Stimulated activated CD8-positive, alpha-beta memory T cell treated with anti-CD3 and anti-CD28 coated beads, Interleukin-4, amount 100 ng/mL, for 1 hour (primary cell): ENCODE measurements around the gene HLA-B.
"Not testable (repeated sequence)": the region's sequence is repeated elsewhere in the genome, so short reads cannot be mapped to it uniquely, and the experiment has no call there.

Source experiments
- DNase-seq, 2 donors: peaks; one replicate each; pipeline ENCODE4 v3.0.0-alpha.2; 2020; ENCODE audit warnings: low read depth in 2 of 2, low spot score in 1 of 2

Gene HLA-B

GRCh38 chr6:31385041-31385440 lies 28.1 kb upstream of the HLA-B start:
- DNase-seq, result no peak

- no peak for DNase-seq
These were observed 26.2 kb upstream of the HLA-B start for GRCh38 chr6:31383149-31383548.

GRCh38 chr6:31381666-31382065 lies 24.7 kb upstream of the HLA-B start:
- no peak for DNase-seq

GRCh38 chr6:31379850-31380249 lies 22.9 kb upstream of the HLA-B start:
- no peak for DNase-seq

GRCh38 chr6:31378721-31379103 lies 21.7 kb upstream of the HLA-B start:
- no peak for DNase-seq

GRCh38 chr6:31378062-31378720 lies 21.2 kb upstream of the HLA-B start:
- DNase-seq, result no peak

- no peak for DNase-seq
These were observed 20.1 kb upstream of the HLA-B start for GRCh38 chr6:31377029-31377428.

- DNase-seq, result no peak
These were observed 18.7 kb upstream of the HLA-B start for GRCh38 chr6:31375699-31376098.

GRCh38 chr6:31374118-31374517 lies 17.1 kb upstream of the HLA-B start:
- DNase-seq, result not testable (repeated sequence)

GRCh38 chr6:31368461-31368860 lies 11.5 kb upstream of the HLA-B start:
- DNase-seq, result no peak

GRCh38 chr6:31366693-31367470 lies 9.9 kb upstream of the HLA-B start:
- DNase-seq, result peak; percentile 65 to 83

GRCh38 chr6:31365864-31366263 lies 8.9 kb upstream of the HLA-B start:
- no peak for DNase-seq

- DNase-seq, result no peak
These were observed 6.8 kb upstream of the HLA-B start for GRCh38 chr6:31363811-31364210.

- no peak for DNase-seq
These were observed 5.8 kb upstream of the HLA-B start for GRCh38 chr6:31362751-31363150.

GRCh38 chr6:31359581-31359980 lies 2.6 kb upstream of the HLA-B start:
- DNase-seq, result no peak

GRCh38 chr6:31358302-31358701 lies 1.3 kb upstream of the HLA-B start:
- DNase-seq, result no peak

- DNase-seq, result no peak
These were observed 907 bp upstream of the HLA-B start for GRCh38 chr6:31357886-31358285.

GRCh38 chr6:31356216-31356945 lies 598 bp downstream of the HLA-B start:
- no peak for DNase-seq

- DNase-seq, result no peak
These were observed 1.4 kb downstream of the HLA-B start for GRCh38 chr6:31355583-31355948.

- no peak for DNase-seq
These were observed 2.0 kb downstream of the HLA-B start for GRCh38 chr6:31354864-31355582.

GRCh38 chr6:31354158-31354863 lies 2.7 kb downstream of the HLA-B start:
- no peak for DNase-seq
